Astrocyte (in vitro differentiated cells and primary cell): ENCODE measurements around the gene ASIC3. TPM values are rescaled to one million over a fixed set of nuclear protein-coding genes. Genes with fewer than 3 reads are reported as not detected.
A peak's percentile ranks its signal among the peaks of the same experiment; 100 is the strongest.

Experiments
- DNase-seq: peaks from one replicate; pipeline ENCODE4 v3.0.0-alpha.2; 2010; ENCODE audit warnings: low read depth
- FAIRE-seq: peaks from 2 replicates; lab custom pipeline; 2011; peaks lifted over from hg19 to GRCh38; lab: Jason Lieb, UNC
- H2AFZ ChIP-seq: 2 replicates; pipeline ENCODE4 v1.6.0; 2012; ENCODE audit warnings: low read depth, low read length, inconsistent platforms
- H3K27ac ChIP-seq: 2 replicates; pipeline ENCODE4 v1.5.1; 2011; ENCODE audit warnings: low read depth, low read length, inconsistent platforms
- H3K27me3 ChIP-seq: 2 replicates; pipeline ENCODE4 v1.6.0; 2011; ENCODE audit warnings: low read length, inconsistent platforms; ENCODE audit not compliant: insufficient read depth
- H3K36me3 ChIP-seq: 2 replicates; pipeline ENCODE4 v1.5.1; 2011; ENCODE audit warnings: low read length, inconsistent platforms; ENCODE audit not compliant: insufficient read depth
- H3K4me1 ChIP-seq: 2 replicates; pipeline ENCODE4 v1.5.1; 2011; ENCODE audit warnings: low read length, inconsistent platforms; ENCODE audit not compliant: insufficient read depth
- H3K4me2 ChIP-seq: 2 replicates; pipeline ENCODE4 v1.6.0; 2012; ENCODE audit warnings: low read length, inconsistent platforms
- H3K4me3 ChIP-seq: 2 replicates; pipeline ENCODE4 v1.5.1; 2011; ENCODE audit warnings: low read depth, mild to moderate bottlenecking, low read length, inconsistent platforms; ENCODE audit not compliant: insufficient read depth
- H3K79me2 ChIP-seq: 2 replicates; pipeline ENCODE4 v1.6.0; 2012; ENCODE audit warnings: mild to moderate bottlenecking, low read length, inconsistent platforms; ENCODE audit not compliant: insufficient read depth
- H3K9ac ChIP-seq: 2 replicates; pipeline ENCODE4 v1.6.0; 2012; ENCODE audit warnings: mild to moderate bottlenecking, low read length, inconsistent platforms
- H3K9me3 ChIP-seq: 2 replicates; pipeline ENCODE4 v1.5.1; 2012; ENCODE audit warnings: low read depth, mild to moderate bottlenecking, low read length, inconsistent platforms; ENCODE audit not compliant: insufficient read depth
- H4K20me1 ChIP-seq: 2 replicates; pipeline ENCODE4 v1.6.0; 2012; ENCODE audit warnings: low read length, inconsistent platforms; ENCODE audit not compliant: insufficient read depth
- H3K27ac Mint-ChIP-seq: one replicate; pipeline ENCODE4 v1.8.0; 2021; ENCODE audit warnings: mild to moderate bottlenecking, mixed read lengths; ENCODE audit not compliant: unreplicated experiment
- H3K27me3 Mint-ChIP-seq: one replicate; pipeline ENCODE4 v1.8.0; 2021; ENCODE audit warnings: low read depth, mixed read lengths; ENCODE audit not compliant: unreplicated experiment
- H3K36me3 Mint-ChIP-seq: one replicate; pipeline ENCODE4 v1.8.0; 2021; ENCODE audit warnings: low read depth, mixed read lengths; ENCODE audit not compliant: unreplicated experiment
- H3K4me1 Mint-ChIP-seq: one replicate; pipeline ENCODE4 v1.8.0; 2021; ENCODE audit warnings: low read depth, mixed read lengths; ENCODE audit not compliant: unreplicated experiment
- H3K4me3 Mint-ChIP-seq: one replicate; pipeline ENCODE4 v1.8.0; 2021; ENCODE audit warnings: mild to moderate bottlenecking, moderate library complexity, mixed read lengths; ENCODE audit not compliant: unreplicated experiment
- H3K9me3 Mint-ChIP-seq: one replicate; pipeline ENCODE4 v1.8.0; 2021; ENCODE audit warnings: mild to moderate bottlenecking, mixed read lengths; ENCODE audit not compliant: unreplicated experiment
- CTCF ChIP-seq: IDR thresholded peaks from 2 replicates; pipeline ENCODE4 v1.5.1; 2011; ENCODE audit warnings: low read depth, mild to moderate bottlenecking, inconsistent platforms, low read length, moderate library complexity; ENCODE audit not compliant: insufficient read depth
- EZH2 ChIP-seq: IDR thresholded peaks from 2 replicates; pipeline ENCODE4 v1.6.1; 2012; ENCODE audit warnings: mild to moderate bottlenecking, low read length, inconsistent platforms; ENCODE audit not compliant: insufficient read depth
- total RNA-seq: library from RNA; stranded (reverse); gene quantifications from 2 replicates; pipeline ENCODE4 v1.2.1, GENCODE V29; 2021

ASIC3 gene
- total RNA-seq, 1 donor from 2014 or later, result 3.9 TPM

GRCh38 chr7:151013733-151014497, 34.4 kb upstream of the ASIC3 start:
- Histone ChIP-seq H3K4me1 (peaks cover 22% of the 10 kb centered on the region), H3K9ac (peak overlapping the region; percentile 53), H3K9me3 (no peaks in the 10 kb centered on the region), H2AFZ (peak overlapping the region; percentile 94), H3K4me3 (peak overlapping the region; percentile 55), H3K79me2 (no peaks in the 10 kb centered on the region), H3K4me2 (peak overlapping the region; percentile 86), H3K27me3 (peaks cover 14% of the 10 kb centered on the region), H3K27ac (no peak overlapping the region), H3K36me3 (no peaks in the 10 kb centered on the region), H4K20me1 (no peaks in the 10 kb centered on the region)
- H3K4me3 Mint-ChIP-seq, result no peak overlapping the region
- no peak overlapping the region for H3K27ac Mint-ChIP-seq
- H3K27me3 Mint-ChIP-seq, result peaks cover 47% of the 10 kb centered on the region
- FAIRE-seq (no peak), DNase-seq (peak; percentile 44)
- peaks cover 12% of the 10 kb centered on the region for H3K36me3 Mint-ChIP-seq
- TF ChIP-seq EZH2 (peak; percentile 65), CTCF (no peak)
- peaks cover 15% of the 10 kb centered on the region for H3K4me1 Mint-ChIP-seq
- peaks cover 2% of the 10 kb centered on the region for H3K9me3 Mint-ChIP-seq

- Histone ChIP-seq H3K36me3 (no peaks in the 10 kb centered on the region), H3K4me3 (no peak overlapping the region), H3K27ac (no peak overlapping the region), H2AFZ (no peak overlapping the region), H3K9ac (no peak overlapping the region), H3K4me1 (peaks cover 25% of the 10 kb centered on the region), H3K27me3 (peaks cover 21% of the 10 kb centered on the region), H3K9me3 (no peaks in the 10 kb centered on the region), H3K4me2 (no peak overlapping the region), H4K20me1 (no peaks in the 10 kb centered on the region), H3K79me2 (no peaks in the 10 kb centered on the region)
- peaks cover 12% of the 10 kb centered on the region for H3K36me3 Mint-ChIP-seq
- H3K4me3 Mint-ChIP-seq, result no peak overlapping the region
- DNase-seq, result no peak
- no peak overlapping the region for H3K27ac Mint-ChIP-seq
- FAIRE-seq, result no peak
- H3K9me3 Mint-ChIP-seq, result peaks cover 2% of the 10 kb centered on the region
- H3K27me3 Mint-ChIP-seq, result peaks cover 55% of the 10 kb centered on the region
- TF ChIP-seq CTCF, result no peak
- TF ChIP-seq EZH2, result no peak
- H3K4me1 Mint-ChIP-seq, result peaks cover 15% of the 10 kb centered on the region
Observed at GRCh38 chr7:151014950-151015349, 33.4 kb upstream of the ASIC3 start.

GRCh38 chr7:151015967-151016366, 32.4 kb upstream of the ASIC3 start:
- no peak for FAIRE-seq
- H3K4me1 Mint-ChIP-seq, result peaks cover 11% of the 10 kb centered on the region

More at GRCh38 chr7:151015967-151016366, 32.4 kb upstream of the ASIC3 start:
- Histone ChIP-seq H3K27me3 (peaks cover 31% of the 10 kb centered on the region), H3K4me3 (no peak overlapping the region), H3K4me2 (no peak overlapping the region), H3K36me3 (no peaks in the 10 kb centered on the region), H3K9ac (no peak overlapping the region), H3K9me3 (no peaks in the 10 kb centered on the region), H3K27ac (no peak overlapping the region), H4K20me1 (no peaks in the 10 kb centered on the region), H3K79me2 (no peaks in the 10 kb centered on the region), H2AFZ (no peak overlapping the region), H3K4me1 (peaks cover 20% of the 10 kb centered on the region)
- no peak for DNase-seq
- Mint-ChIP-seq H3K27me3 (peaks cover 57% of the 10 kb centered on the region), H3K9me3 (peaks cover 2% of the 10 kb centered on the region), H3K36me3 (peaks cover 12% of the 10 kb centered on the region), H3K27ac (no peak overlapping the region), H3K4me3 (no peak overlapping the region)
- no peak for TF ChIP-seq EZH2
- TF ChIP-seq CTCF, result no peak
